G401.6 (cell line): ENCODE data around the gene MRPL52.
"Not testable (repeated sequence)": the region's sequence is repeated elsewhere in the genome, so short reads cannot be mapped to it uniquely, and the experiment has no call there.

ENCODE experiments used
- FAIRE-seq: peaks from 2 replicates; lab custom pipeline; 2012; peaks lifted over from hg19 to GRCh38; lab: Jason Lieb, UNC

Gene MRPL52

GRCh38 chr14:22811722-22812121, 18.0 kb upstream of the MRPL52 start:
- FAIRE-seq, result no peak

- FAIRE-seq, result no peak
Measured at GRCh38 chr14:22812744-22813143, 16.9 kb upstream of the MRPL52 start.

GRCh38 chr14:22813145-22813544, 16.5 kb upstream of the MRPL52 start:
- no peak for FAIRE-seq

GRCh38 chr14:22814373-22814772, 15.3 kb upstream of the MRPL52 start:
- no peak for FAIRE-seq

- FAIRE-seq, result no peak
Measured at GRCh38 chr14:22814941-22815713, 14.6 kb upstream of the MRPL52 start, which contains the start of gene SLC7A7. Gene SLC7A7, minus strand, starts transcription at chr14:22815435. Its CDS starts 2,037 bp downstream, at chr14:22813398.

GRCh38 chr14:22819151-22819988, 10.3 kb upstream of the MRPL52 start:
- no peak for FAIRE-seq

- FAIRE-seq, result no peak
Measured at GRCh38 chr14:22820731-22821130, 9.0 kb upstream of the MRPL52 start.

GRCh38 chr14:22821193-22822015, 8.3 kb upstream of the MRPL52 start:
- FAIRE-seq, result no peak

GRCh38 chr14:22822016-22822570, 7.6 kb upstream of the MRPL52 start:
- FAIRE-seq, result no peak

- FAIRE-seq, result peak; percentile 25
Measured at GRCh38 chr14:22822571-22823098, 7.1 kb upstream of the MRPL52 start.

- FAIRE-seq, result no peak
Measured at GRCh38 chr14:22824711-22825359, 4.9 kb upstream of the MRPL52 start.

- FAIRE-seq, result not testable (repeated sequence)
Measured at GRCh38 chr14:22829076-22829660, 519 bp upstream of the MRPL52 start.

- FAIRE-seq, result no peak
Measured at GRCh38 chr14:22830443-22831010, 840 bp downstream of the MRPL52 start.

GRCh38 chr14:22835505-22835904, 5.8 kb downstream of the MRPL52 start:
- FAIRE-seq, result no peak

GRCh38 chr14:22836301-22837113, 6.8 kb downstream of the MRPL52 start, which contains the start of gene MMP14:
Gene MMP14, plus strand, starts transcription at chr14:22836585. Its CDS starts 233 bp downstream, at chr14:22836818.
- FAIRE-seq, result peak; percentile 86

- FAIRE-seq, result no peak
Measured at GRCh38 chr14:22837114-22837749, 7.5 kb downstream of the MRPL52 start.

GRCh38 chr14:22837750-22838538, 8.3 kb downstream of the MRPL52 start:
- FAIRE-seq, result no peak

GRCh38 chr14:22838631-22839041, 8.9 kb downstream of the MRPL52 start:
- FAIRE-seq, result no peak
